Hematopoietic multipotent progenitor cell treated with erythropoietin and hydrocortisone succinate and interleukin-3 and kit ligand, for 6 days (in vitro differentiated cells): Measurements from ENCODE around the gene UBE2B.
A peak's percentile ranks its signal among the peaks of the same experiment; 100 is the strongest.
"Not testable (repeated sequence)": the region's sequence is repeated elsewhere in the genome, so short reads cannot be mapped to it uniquely, and the experiment has no call there.

Source experiments
- DNase-seq: peaks from one replicate; pipeline ENCODE4 v3.0.0-alpha.2; 2015

UBE2B gene

GRCh38 chr5:134403951-134404350 is 32.6 kb downstream of the UBE2B start:
- no peak for DNase-seq

GRCh38 chr5:134406390-134406789 is 35.0 kb downstream of the UBE2B start:
- peak; percentile 32 for DNase-seq

- no peak for DNase-seq
These were observed 38.0 kb downstream of the UBE2B start for GRCh38 chr5:134409321-134409720.

GRCh38 chr5:134410822-134411221 is 39.5 kb downstream of the UBE2B start:
- DNase-seq: peak; percentile 30

- no peak for DNase-seq
These were observed 39.8 kb downstream of the UBE2B start for GRCh38 chr5:134411228-134411545.

- peak; percentile 94 for DNase-seq
These were observed 40.3 kb downstream of the UBE2B start, which contains the start of gene CDKN2AIPNL for GRCh38 chr5:134411546-134412266. Gene CDKN2AIPNL (minus strand): TSS chr5:134411881. CDS start chr5:134411854, 27 bp downstream.

GRCh38 chr5:134413046-134413445 is 41.7 kb downstream of the UBE2B start:
- no peak for DNase-seq

- DNase-seq: no peak
These were observed 46.3 kb downstream of the UBE2B start for GRCh38 chr5:134417707-134418106.

GRCh38 chr5:134418958-134419357 is 47.6 kb downstream of the UBE2B start:
- no peak for DNase-seq

GRCh38 chr5:134420343-134420742 is 49.0 kb downstream of the UBE2B start:
- DNase-seq: no peak

GRCh38 chr5:134421038-134421437 is 49.7 kb downstream of the UBE2B start:
- DNase-seq: not testable (repeated sequence)

- no peak for DNase-seq
These were observed 51.5 kb downstream of the UBE2B start for GRCh38 chr5:134422791-134423365.

GRCh38 chr5:134423376-134423775 is 52.0 kb downstream of the UBE2B start:
- no peak for DNase-seq

GRCh38 chr5:134426361-134426760 is 55.0 kb downstream of the UBE2B start:
- DNase-seq: peak; percentile 58

GRCh38 chr5:134427540-134428041 is 56.2 kb downstream of the UBE2B start:
- DNase-seq: no peak

GRCh38 chr5:134430001-134430569 is 58.7 kb downstream of the UBE2B start:
- no peak for DNase-seq

- no peak for DNase-seq
These were observed 60.8 kb downstream of the UBE2B start for GRCh38 chr5:134432174-134432573.

GRCh38 chr5:134432677-134433359 is 61.4 kb downstream of the UBE2B start:
- no peak for DNase-seq

GRCh38 chr5:134435560-134435959 is 64.2 kb downstream of the UBE2B start:
- DNase-seq: no peak

- peak; percentile 80 for DNase-seq
These were observed 65.4 kb downstream of the UBE2B start for GRCh38 chr5:134436523-134437339.

GRCh38 chr5:134437340-134437846 is 66.0 kb downstream of the UBE2B start:
- no peak for DNase-seq

GRCh38 chr5:134437847-134438581 is 66.6 kb downstream of the UBE2B start:
- DNase-seq: peak; percentile 80
